OCI-M2 (cell line): ENCODE measurements around the gene MLPH.

Experiments used
- DNase-seq: peaks from one replicate; lab custom pipeline; 2025; ENCODE audit not compliant: unreplicated experiment; lab: John Stamatoyannopoulos, UW

Gene MLPH

DNA sequence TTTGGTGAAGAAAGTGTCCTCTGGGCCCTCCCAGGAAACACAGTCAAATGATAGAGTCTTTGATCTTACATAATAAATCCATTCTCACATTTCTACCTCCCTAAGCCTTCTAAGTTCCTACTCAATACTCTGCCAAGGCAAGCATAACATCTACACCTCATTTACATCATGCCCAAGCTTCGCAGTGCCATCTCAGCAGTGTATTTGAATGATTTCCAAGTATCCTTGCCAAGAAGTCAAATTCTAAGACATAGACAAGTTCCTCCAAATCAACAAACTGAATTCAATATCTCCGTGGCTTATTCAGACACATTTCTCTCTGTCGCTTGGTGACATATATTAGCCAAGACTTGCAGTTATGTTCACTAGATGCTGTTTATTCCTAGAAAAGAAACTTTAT, 8.1 kb upstream of the MLPH start:
- DNase-seq = no peak

DNA sequence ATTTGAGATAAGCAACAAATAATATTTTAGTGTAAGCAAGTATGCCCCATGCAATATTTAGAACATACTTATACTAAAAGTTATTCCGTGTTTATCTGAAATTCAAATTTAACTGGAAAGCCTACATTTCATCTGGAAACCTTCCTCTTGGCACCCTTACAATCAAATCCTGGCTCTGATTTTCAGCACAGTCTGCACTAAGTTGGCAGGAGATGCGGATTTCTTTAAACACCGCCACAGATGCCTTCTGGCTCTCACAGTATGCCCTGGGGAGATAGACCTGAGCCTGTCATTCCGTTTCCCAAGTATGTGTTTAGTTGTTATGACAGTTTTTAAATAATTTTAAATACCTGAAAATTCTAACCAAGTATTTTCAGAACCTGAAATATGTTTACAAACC, 7.3 kb upstream of the MLPH start:
- DNase-seq = no peak

DNA sequence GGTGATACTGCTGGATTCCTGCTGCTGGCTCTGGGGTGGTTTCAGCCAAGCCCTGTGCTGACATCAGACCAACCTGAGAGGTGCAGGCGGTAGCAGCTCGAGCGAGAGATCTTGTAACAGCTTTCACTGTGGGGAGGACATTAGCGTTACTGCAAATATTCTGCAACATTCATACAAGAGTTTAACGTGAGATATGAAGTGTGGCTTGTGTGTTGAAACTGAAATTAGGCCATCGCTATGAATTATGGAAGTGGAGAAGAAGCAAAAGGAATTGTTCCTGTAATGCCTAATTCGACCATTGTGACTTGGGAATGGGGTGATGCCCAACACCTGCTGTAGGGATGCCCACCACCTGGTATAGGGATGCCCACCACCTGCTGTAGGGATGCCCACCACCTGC, 6.5 kb upstream of the MLPH start:
- no peak for DNase-seq

DNA sequence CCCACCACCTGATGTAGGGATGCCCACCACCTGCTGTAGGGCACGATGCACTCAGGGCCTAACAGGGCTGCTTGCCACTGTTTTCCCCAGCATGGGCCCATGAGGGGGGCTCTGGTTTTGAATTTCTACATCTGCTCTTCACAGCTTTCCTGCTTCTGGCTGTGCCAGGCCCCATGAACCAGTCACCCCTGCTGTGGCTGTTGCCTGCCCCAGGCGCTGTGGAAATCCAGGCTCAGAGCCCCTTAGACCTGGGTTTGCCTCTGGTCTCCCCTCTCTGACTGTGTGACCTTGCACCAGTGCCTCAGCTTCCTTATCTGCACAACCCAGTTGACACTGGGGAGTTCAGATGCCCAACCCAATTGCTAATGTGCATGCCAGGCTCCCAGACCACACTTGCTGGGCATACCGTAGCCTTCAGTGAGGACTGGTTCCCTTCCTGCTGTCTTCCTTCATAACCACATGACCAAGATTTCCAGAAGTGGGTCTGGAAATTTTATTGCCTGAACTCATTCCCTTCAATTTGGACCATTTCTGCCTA, 6.0 kb upstream of the MLPH start:
- DNase-seq = no peak

DNA sequence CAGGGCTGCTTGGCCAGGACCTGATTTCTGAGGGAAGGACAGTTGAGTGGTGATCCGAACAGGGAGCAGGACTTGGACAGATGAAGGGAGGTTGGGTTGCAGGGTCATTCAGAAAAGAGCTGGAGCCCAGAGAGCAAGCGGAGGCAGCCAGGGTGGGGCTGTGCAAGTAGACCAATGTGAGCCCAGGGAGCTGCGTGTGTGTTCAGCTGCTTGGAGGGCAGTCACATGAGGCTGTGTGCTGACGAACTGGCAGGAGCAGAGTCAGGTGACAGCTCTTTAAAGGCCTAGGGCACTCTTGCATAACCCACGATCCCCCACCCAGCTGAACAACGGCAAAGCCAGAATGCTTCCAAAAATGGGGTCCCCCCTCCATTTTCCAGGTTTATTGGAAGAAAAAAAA, 4.6 kb upstream of the MLPH start:
- DNase-seq = no peak

DNA sequence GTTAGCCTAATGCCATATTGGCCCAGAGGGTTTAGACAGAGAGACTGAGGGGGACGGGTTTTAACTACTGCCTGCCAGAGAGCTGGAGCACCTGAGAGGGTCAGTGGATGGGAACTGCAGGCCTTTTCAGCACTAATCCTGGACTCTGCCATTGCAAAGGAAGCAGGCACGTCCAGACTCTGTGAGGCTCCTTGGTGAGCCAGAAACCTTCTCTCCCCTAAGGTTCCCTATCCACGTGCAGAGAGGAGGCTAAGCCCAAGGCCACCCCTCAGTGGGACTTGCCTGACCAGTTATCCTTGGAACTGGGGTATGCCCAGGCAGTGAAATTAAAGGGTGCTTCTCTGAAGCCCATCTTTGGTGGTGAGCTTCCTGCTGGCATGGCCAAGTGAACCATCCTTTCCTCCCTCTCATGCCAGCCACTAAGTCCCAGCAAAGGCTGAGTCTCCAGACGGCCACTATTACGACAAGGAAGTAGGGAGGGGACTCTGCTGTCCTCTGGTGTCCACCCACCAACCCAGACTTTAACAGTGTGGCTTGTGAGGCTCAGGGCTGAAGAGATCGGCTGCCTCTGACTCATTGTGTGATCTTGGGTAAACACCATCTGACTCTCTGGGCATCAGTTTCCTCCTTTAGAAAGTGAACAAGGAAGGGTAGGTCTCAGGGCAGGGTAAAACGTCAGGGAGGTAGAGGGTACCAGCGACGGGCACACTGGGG, 3.9 kb upstream of the MLPH start:
- DNase-seq = no peak

DNA sequence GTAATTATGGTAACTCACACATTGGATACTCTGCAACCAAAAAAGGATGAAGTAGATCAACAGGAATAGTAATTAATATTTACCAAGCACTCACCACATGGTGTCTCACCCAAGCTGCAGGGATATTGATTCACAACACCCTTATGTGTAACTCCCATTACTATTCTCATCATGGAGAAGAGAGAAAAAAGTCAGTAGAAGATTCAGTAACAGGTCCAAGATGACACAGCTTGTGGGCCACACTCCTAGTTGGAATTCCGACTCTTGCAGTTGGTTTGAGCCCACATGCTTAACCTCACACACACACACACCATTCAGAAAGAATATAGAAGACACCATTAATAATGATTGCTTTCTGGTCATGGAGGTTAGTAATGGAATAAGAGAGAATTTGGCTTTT, 1.7 kb upstream of the MLPH start:
- DNase-seq = no peak

DNA sequence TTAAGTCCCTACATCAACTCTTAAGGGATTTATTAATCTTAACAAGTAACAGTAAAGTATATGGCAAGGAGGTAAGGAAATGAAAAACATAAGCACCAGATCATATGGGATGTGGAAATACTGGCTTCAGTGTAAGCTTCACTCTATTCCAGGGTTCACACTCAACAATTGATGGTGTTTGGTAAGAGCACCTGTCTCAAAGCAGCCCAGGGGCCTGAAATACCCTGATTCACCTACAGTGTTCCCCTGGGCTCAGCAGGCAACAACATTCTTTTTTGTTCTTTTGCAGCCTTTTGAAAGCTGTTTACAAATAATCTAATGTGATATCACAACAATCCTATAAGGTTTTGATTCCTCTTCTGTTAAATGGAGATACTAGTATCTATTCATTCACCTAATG, 1.2 kb upstream of the MLPH start:
- no peak for DNase-seq

DNA sequence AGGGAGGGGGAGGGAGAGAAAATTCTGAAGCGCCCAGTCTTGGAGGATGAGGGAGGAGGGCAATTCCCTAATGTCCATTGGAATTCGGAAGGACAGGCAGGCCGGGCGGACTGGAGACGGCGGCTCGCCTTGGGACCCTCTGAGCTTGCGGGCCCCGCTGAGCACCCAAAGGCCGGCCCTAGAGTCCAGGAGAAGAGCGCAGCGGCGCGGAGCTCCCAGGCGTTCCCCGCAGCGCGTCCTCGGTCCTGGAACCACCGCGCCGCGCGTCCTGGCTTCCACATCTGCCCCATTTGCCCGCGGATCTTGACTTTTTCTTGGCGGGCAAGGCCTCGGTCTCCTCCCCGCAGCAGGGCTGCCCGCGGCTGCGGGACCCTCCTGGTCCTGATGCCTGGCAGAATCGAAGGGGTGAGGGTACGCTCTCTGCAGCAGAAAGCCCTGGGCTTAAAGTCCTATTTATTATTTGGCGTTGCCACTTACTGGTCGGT, 675 bp upstream of the MLPH start:
- no peak for DNase-seq

DNA sequence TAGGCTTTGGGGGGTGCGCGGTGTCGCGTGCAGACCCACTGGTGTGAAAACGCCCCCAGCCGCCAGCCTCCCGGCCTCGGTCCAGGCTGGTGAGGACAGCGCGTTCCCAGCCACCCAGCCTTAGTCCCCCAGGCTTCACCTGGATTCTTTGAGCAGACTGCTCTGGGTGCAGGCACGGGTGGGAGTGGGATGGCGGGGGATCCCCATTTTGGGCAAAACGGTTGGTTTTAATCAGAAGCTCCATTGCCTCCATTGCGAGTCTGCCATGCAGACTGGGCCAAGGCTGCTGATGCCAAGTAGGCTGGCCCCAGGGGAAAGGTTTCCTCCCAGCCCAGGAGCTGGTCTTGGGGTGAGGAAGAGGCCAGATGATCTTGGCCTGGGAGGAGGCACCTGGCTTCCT, 445 bp downstream of the MLPH start:
- no peak for DNase-seq

DNA sequence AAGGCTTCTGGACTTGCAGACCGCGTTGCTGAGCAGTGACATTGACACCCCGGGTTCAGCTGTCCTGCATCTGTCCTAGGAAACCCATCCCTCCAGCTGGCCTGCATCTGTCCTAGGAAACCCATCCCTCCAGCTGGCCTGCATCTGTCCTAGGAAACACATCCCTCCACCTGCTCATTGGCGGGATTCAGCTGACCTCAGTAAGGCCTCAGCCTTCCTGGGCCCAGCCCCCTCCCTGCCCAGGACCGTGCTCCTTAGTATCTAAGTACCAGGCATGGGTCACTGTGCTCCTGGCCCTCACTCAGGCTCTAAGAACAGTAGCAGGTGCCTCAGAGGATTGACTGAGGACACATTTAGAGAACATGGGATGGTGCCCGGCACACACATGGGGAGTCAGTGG, 1.2 kb downstream of the MLPH start:
- DNase-seq = no peak

DNA sequence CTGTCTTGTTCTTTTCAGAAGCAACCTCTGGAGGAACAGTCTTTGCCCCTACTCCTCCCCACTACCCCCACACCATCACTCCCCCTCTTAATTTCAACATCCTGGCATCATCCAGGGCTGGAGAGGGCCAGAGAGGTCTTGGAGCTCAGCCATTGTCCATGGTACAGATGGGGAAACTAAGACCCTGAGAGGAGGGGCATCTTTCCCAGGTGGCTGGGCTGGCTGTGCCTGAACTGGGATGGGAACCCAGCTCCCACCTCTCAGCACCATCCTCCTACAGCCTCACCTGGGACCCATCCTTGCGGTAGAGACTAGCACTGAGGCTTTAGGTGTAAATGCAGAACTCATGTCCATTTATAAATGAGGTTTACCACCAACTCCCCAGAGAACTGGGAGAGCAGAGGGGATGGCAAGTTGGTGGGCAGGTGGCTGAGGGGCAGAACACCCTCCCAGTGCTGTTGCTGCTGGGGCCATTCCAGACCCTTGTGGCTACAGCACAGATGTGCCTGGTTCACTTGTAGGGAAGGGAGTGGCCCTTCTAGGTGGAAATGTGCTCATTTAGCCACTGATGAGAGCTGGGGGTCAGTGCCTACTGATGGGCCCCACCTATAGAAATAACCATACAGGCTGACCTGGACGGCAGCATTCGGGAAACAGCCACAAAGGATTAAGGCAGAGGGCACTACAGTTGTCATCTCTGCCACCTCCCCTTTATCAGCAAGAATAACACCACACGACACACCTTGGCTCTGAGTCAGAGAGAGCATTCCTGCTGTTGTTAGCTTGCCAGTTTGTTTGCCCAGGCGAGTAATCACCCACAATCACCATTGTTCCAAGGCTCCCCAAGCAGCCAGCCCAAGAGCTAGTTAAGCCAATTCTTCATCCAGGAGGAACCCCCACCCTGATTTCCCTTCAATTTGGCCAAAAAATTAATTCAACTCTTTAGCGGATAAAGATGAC, 2.1 kb downstream of the MLPH start:
- DNase-seq = no peak

DNA sequence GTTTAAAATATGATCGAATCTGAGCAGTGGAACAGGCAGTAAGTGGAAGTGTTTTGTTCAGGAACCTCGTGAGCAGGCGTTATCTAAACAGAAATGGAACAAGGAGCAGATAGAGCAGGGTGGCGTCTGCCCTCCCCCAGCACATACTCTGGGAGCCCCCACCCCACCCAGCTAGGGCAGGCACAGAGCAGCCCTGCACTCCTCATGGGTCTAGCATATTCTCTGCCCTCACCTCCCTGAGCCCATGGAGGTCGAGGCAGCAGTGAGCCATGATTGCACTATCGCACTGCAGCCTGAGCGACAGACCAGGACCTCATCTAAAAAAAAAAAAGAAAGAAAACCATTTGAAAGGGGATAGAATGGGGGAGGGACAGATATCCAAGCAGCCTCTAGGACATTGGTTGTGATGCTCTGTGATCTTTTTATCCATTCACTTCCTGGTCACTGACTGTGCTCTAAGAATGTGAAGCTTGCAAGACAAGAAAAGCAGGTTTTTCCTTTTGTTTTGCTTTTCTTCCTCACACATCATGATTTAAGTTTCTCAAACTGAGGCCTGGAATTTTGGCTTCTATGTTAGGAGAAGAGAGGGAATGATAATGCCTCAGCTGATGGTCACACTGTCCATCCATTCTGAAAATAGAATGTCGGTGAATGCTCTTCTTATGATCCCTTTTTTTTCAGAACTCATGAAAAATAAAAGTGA, 3.1 kb downstream of the MLPH start:
- DNase-seq = no peak

DNA sequence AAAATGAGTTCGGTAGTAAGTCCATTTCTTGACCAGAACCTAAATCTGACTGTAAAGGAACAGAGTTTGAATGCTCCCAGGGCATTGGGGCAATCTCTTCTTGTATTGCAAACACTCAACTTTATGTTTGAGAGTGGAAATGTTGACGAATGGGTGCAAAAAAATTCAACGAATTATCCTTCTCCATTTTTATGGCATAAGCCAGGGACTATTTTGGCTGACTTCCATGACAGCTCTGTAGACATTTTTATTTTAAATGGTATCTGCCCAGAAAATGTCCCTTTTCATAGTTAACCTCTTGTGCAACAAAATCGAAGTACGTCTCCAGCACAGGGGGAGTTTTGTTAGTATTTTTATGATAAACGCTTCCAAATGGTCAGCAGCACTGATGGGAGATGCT, 3.7 kb downstream of the MLPH start:
- DNase-seq = no peak

DNA sequence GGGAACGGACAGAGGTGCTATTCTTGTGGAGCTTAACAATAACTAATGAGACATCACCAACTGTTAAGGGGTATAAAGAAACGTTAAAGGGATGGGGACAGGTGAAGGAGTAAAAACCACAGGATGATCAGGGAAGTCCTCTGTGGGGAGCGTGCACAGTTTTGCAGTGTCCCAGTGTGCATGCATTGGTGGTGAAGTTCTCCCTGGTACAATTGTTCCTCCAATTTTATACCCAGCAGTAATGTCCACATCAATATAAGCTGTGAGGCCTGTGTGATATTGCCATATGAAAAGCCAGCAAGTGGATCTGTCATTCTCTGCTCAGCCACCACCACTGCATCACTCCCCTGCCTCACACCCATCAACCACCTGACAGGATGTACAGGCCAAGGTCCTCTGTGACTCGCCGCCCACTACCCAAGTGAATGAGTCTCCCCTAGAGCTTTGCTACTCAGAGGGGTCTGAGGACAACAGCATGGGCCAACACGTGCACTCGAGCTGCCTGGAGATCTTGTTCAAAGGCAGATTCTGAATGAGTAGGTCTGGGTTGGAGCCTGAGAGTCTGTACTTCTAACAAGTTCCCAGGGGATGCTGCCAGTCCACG, 4.6 kb downstream of the MLPH start:
- DNase-seq = no peak

DNA sequence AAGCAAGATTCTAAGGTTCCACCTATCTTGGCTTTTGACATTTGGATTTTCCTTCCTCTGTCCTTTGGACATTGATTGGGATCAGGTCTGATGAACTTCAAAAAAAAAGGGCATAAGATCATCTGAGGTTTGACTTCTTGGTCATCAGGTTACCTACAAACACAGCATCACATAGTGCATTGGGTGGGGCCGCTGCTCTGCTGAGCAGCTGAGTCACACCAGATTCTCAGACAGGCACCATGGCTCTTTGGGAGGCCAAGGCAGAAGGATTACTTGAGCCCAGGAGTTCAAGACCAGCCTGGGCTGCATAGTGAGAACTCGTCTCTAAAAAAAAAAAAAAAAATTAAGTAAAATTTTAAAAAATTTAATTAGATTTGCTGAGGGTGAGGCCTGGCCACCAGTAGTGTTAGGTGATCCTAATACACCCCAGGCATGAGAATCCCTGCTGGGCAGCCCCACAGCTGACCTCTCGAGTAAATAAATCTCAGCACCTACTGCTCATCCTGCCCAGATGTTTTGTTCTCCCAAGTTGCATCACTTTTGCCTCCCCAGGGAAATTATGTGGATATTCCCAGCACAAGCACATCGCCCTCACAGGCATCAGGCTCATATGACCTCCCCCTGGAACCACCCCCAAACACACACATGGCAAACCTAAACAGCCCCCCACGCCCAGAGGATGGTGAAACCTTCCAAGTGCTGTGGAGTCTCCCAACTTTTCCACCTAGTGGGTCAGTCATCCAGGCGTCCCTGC, 5.3 kb downstream of the MLPH start:
- no peak for DNase-seq

DNA sequence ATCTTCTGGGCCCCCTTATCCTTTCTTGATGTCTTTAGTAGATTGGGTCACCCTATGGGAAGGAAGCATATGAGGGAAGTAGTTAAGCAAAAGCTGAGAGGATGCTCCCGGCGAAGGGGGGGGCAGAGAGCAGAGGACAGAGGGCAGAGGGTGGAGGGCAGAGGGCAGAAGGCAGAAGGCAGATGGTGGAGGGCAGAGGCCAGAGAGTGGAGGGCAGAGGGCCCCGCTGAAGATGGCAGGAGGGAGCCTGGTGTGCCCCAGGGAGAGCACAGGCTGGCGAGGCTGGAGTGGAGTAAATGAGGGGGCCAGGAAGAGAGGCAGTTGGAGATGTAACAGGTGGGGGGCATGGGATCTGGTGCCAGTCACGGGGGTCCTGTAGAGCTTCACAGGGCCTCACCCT, 7.0 kb downstream of the MLPH start:
- no peak for DNase-seq

DNA sequence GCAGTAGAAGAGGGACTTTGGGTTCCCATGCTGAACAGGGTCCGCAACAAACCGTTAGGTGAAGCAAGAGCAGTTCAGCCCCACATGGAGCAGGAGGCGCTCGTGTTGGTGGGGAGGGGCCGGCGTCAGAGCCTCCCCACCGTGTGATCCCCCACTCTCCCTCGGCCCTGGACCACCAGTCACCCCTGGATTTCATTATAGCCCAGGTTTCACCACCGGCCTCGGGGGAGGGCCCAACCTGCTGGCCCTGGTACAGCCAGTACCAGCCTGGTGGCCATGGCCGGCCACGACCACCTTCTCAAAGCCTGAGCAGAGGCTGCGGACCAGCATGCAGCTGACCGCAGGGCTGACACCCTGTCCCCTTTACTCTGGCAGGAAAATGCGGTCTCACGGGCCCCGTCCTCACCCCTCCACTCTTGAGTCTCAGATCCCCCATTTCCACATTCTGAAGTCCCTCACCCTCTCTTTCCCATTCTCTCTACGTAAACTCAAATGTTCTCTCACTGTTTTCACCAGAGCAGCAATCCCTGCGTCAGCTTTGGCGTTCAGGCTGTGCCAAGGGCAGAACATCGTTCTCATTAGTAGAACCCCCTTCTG, 8.6 kb downstream of the MLPH start:
- DNase-seq = no peak

DNA sequence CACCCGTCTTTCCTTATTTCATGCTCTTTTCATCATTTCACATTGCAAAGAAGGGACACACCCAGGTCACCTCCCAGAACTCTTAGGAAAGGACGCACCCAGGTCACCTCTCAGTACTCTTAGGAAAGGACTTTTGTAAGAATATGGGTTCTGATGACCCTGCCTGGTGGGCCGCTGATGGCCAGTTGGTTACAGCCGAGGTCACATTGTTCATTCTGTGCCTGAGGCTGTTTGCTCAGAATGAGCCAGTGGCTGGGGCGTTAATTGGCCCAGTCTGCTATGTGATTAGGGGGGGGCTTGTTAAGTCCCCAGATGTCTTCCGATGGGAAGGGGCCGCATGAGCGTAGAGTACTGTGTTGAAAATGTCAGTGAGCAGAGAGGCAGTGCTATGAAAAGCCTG, 9.4 kb downstream of the MLPH start:
- no peak for DNase-seq
